Ovary (tissue), 9 donors: ENCODE data around the gene SCRG1. TPM values are rescaled to one million over a fixed set of nuclear protein-coding genes. Genes with fewer than 3 reads are reported as not detected.

ENCODE experiments used
- DNase-seq, 5 donors: peaks; one replicate each; pipeline ENCODE4 v3.0.0-alpha.2; 2019 to 2020
- H3K27ac ChIP-seq, 2 donors: fragments of 200-600 bp; one replicate each; pipeline versions ENCODE4 v1.5.1 to v1.8.0; 2019 to 2022
- H3K27me3 ChIP-seq: fragments of 200-600 bp; one replicate; pipeline ENCODE4 v1.8.0; 2022
- H3K36me3 ChIP-seq: fragments of 200-600 bp; sonication (generic); one replicate; pipeline ENCODE4 v1.5.1; 2019
- H3K4me1 ChIP-seq: one replicate; pipeline ENCODE4 v1.8.1; 2013; ENCODE audit warnings: mild to moderate bottlenecking, moderate library complexity; ENCODE audit not compliant: insufficient read depth
- H3K4me3 ChIP-seq: fragments of 200-600 bp; sonication (generic); one replicate; pipeline ENCODE4 v1.5.1; 2017
- H3K9me3 ChIP-seq, 2 donors: fragments of 200-600 bp in 1 of 2; sonication (generic) in 1 of 2; one replicate each; pipeline versions ENCODE4 v1.5.1 to v1.8.1; 2013 to 2019; ENCODE audit warnings: mild to moderate bottlenecking in 1 of 2, moderate library complexity in 1 of 2
- EP300 ChIP-seq: sonication (generic); formaldehyde crosslinking; IDR thresholded peaks from one replicate; pipeline ENCODE4 v1.6.1; 2017; ENCODE audit warnings: antibody characterized with exemption
- POLR2A ChIP-seq: fragments of 450-650 bp; IDR thresholded peaks from one replicate; pipeline ENCODE4 v1.6.1; 2017; ENCODE audit warnings: antibody characterized with exemption, mild to moderate bottlenecking, moderate library complexity
- WGBS, 3 donors: extraction: QIAGEN DNeasy Blood & Tissue Kit in 1 of 3; methylation state at CpG; one replicate each; pipeline versions ENCODE4 v1.1.5 to v1.1.7; 2013 to 2017; 5-methylcytosine and 5-hydroxymethylcytosine counted together
- intact Hi-C, 4 donors: fragments of 100-400 bp; cut with DNase I; formaldehyde crosslinking; loops; one replicate each; pipeline versions ENCODE4 v1.11.0 to v1.15.1; 2022 to 2023
- polyA plus RNA-seq, 2 donors: library from polyadenylated mRNA; stranded (reverse); fragments of 200-250 nt in 1 of 2; fragments of 350-450 nt in 1 of 2; fragmentation: Illumina TruSeq in 1 of 2; extraction: RNeasy Lipid Tissue Mini Kit (QIAGEN cat#74804) in 1 of 2; gene quantifications; one replicate each; pipeline ENCODE4 v1.2.3, GENCODE V29; 2013 to 2014
- total RNA-seq, 7 donors: library from RNA; depleted of rRNA in 2 of 7; stranded (reverse); fragments of >200 nt in 2 of 7; fragmentation: NEBNext Ultra II Directional in 3 of 7; extraction: Animal tissue kit (Norgen Biotek cat#: 25700) in 3 of 7; gene quantifications; one replicate each; pipeline versions ENCODE4 v1.1.0 to v1.2.4, GENCODE V29; 2016 to 2023
- TF ChIP-seq, protein P1 (sequence below), 3 donors: fragments of 450-650 bp in 2 of 3; fragments of 200-600 bp in 1 of 3; IDR thresholded peaks; one replicate each; pipeline versions ENCODE4 v1.5.1 to v1.8.0; 2016 to 2022; ENCODE audit warnings: antibody characterized with exemption in 3 of 3, mild to moderate bottlenecking in 1 of 3
- donor health status: DM: no; HTN: no; CAD: no; lungs with moderate emphysema.
- donor health status: DM: no; HTN: no; CAD: no.
- donor health status: Bipolar disorder and iron deficiency.
- donor health status: DM: yes; HTN: yes; CAD: no.
- donor health status: DM: no; HTN: no; CAD: no.
- donor health status: DM: yes; HTN: yes; CAD: no.

SCRG1 gene
- total and polyA plus RNA-seq, 9 donors: 0.08 to 3.0 (median 0.34) TPM; not detected in 1

DNA sequence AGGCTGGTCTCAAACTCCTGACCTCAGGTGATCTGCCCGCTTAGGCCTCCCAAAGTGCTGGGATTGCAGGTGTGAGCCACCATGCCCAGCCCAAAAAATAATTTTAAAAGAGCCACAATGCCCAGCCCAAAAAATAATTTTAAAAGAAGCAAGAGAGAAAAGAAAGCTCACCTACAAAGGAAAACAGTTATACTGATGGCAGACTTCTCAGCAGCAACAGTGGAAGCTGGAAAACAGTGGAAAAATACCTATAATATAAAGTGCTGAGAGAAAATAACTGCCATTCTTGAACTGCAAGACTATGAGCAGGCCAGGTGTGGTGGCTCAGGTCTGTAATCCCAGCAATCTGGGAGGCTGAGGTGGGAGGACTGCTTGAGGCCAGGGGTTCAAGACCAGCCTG, 51.4 kb downstream of the SCRG1 start:
- no peaks in the 10 kb centered on the region for H3K4me1 ChIP-seq
- no peak overlapping the region for H3K27ac ChIP-seq
- TF ChIP-seq, protein P1, sequence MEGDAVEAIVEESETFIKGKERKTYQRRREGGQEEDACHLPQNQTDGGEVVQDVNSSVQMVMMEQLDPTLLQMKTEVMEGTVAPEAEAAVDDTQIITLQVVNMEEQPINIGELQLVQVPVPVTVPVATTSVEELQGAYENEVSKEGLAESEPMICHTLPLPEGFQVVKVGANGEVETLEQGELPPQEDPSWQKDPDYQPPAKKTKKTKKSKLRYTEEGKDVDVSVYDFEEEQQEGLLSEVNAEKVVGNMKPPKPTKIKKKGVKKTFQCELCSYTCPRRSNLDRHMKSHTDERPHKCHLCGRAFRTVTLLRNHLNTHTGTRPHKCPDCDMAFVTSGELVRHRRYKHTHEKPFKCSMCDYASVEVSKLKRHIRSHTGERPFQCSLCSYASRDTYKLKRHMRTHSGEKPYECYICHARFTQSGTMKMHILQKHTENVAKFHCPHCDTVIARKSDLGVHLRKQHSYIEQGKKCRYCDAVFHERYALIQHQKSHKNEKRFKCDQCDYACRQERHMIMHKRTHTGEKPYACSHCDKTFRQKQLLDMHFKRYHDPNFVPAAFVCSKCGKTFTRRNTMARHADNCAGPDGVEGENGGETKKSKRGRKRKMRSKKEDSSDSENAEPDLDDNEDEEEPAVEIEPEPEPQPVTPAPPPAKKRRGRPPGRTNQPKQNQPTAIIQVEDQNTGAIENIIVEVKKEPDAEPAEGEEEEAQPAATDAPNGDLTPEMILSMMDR (IDR thresholded peaks at IDR 0.05): no peak
- TF ChIP-seq EP300: no peak
- no peak for TF ChIP-seq POLR2A
- H3K27me3 ChIP-seq: no peaks in the 10 kb centered on the region
- H3K4me3 ChIP-seq: no peak overlapping the region
- H3K36me3 ChIP-seq: no peaks in the 10 kb centered on the region
- intact Hi-C loops: no loop called here
- no peak for DNase-seq
- no peaks in the 10 kb centered on the region for H3K9me3 ChIP-seq
- WGBS, 3 donors: 89 to 100% (median 100%) methylated on average over 1 of the region's 1 CpG

DNA sequence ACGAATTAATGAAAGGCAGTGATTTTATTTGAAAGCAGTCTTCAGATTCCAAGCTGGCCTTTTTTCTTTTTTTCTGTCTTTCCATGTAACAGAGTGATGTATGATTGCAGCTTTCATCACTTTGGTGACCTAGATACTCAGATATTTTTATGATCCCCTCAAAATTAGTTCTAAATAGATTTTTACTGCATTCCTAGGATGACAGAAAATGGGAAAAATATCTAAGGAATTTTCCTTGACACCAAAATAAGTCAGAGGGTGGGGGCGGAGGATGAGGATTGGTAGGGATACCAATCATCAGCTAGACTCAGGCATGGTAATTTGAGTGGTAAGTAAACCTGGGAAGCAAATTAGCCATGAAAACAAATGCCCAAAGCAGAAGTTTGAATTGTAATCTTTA, 52.8 kb downstream of the SCRG1 start:
- no peak for DNase-seq
- 78 to 87% (median 80%) methylated on average over 2 of the region's 2 CpGs for WGBS, 3 donors
- intact Hi-C loops: no loop called here

DNA sequence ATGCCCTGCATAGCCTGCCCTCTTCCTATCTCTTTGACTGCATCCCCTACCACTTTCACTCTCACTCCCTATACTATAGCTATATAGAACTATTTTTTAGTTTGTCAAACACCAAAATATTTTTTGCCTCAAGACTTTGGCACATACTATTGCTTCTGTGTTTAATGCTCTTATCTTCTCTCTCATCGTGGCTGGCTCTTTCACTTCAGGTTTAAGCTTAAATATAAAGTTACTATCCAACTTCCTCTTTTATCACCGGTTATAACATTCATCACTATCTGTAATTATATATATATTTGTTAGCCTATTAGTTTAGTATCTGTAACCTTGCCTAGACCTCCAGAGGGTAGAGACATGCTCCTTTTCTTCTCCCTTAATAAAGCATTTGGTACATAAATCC, 53.3 kb downstream of the SCRG1 start:
- Histone ChIP-seq H3K27me3 (no peaks in the 10 kb centered on the region), H3K4me3 (no peak overlapping the region), H3K4me1 (no peaks in the 10 kb centered on the region), H3K9me3 (no peaks in the 10 kb centered on the region), H3K27ac (no peak overlapping the region), H3K36me3 (no peaks in the 10 kb centered on the region)
- WGBS, 3 donors: 58 to 71% (median 63%) methylated on average over 2 of the region's 2 CpGs
- intact Hi-C loops: no loop called here
- TF ChIP-seq POLR2A (no peak), EP300 (no peak)
- TF ChIP-seq, protein P1 (IDR thresholded peaks at IDR 0.05): no peak
- no peak for DNase-seq

More for the DNA sequence above, 52.8 kb downstream of the SCRG1 start:
- Histone ChIP-seq H3K27ac (no peak overlapping the region), H3K4me1 (no peaks in the 10 kb centered on the region), H3K4me3 (no peak overlapping the region), H3K9me3 (no peaks in the 10 kb centered on the region), H3K36me3 (no peaks in the 10 kb centered on the region), H3K27me3 (no peaks in the 10 kb centered on the region)
- TF ChIP-seq, protein P1 (IDR thresholded peaks at IDR 0.05): no peak
- TF ChIP-seq POLR2A: no peak
- no peak for TF ChIP-seq EP300

DNA sequence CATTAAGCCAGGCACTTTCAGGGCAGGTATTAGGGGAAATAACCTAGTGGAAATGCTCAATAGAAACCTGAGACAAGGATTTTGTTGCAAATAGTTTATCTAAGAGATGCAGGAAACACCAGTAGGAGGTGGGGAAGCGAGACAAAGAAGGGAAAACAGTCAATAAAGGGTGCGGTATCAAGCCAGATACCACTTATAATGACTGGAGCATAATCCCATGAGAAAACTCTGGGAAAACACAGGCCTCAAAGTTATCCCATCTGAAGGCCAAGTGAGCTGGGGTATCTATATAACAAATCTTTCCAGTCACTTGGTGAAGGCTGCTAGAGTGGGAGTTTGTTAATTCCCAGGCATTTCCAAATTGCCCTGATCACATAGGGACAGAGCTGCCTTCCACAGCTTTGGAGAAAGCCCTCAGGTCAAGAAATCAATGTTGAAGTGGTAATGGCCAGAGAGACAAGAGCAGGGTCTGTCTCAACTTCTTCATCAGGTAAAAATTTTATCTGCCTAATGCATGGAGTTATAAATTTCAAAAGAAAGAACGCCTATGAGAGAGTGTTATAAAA, 55.0 kb downstream of the SCRG1 start:
- no peaks in the 10 kb centered on the region for H3K4me1 ChIP-seq
- no peaks in the 10 kb centered on the region for H3K9me3 ChIP-seq
- WGBS, 3 donors: 77 to 85% (median 80%) methylated on average over 3 of the region's 3 CpGs
- TF ChIP-seq POLR2A: no peak
- no peak for DNase-seq
- no peaks in the 10 kb centered on the region for H3K27me3 ChIP-seq
- H3K27ac ChIP-seq: no peak overlapping the region
- no peak overlapping the region for H3K4me3 ChIP-seq
- intact Hi-C loops: no loop called here
- H3K36me3 ChIP-seq: no peaks in the 10 kb centered on the region

DNA sequence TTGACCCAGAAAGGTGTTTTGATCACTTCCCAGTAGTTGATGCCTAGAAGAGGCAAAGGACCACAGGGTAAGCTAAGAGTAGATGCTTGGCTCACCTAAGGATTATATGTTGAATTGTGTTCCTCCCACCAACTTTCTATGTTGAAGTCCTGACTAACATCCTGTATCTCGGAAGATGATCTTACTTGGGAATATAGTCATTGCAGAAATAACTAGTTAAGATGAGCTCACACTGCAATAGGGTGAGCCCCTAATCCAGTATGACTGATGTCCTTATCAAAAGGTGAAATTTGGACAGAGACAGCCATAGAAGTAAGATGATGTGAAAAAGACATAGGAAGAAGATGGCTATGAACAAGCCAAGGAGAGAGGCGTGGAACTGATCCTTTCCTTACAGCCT, 61.5 kb downstream of the SCRG1 start:
- intact Hi-C loops: no loop called here

More for the DNA sequence above, 61.5 kb downstream of the SCRG1 start:
- Histone ChIP-seq H3K4me1 (no peaks in the 10 kb centered on the region), H3K4me3 (no peak overlapping the region), H3K9me3 (no peaks in the 10 kb centered on the region), H3K36me3 (no peaks in the 10 kb centered on the region), H3K27ac (no peak overlapping the region), H3K27me3 (no peaks in the 10 kb centered on the region)
- 92 to 100% (median 96%) methylated on average over 2 of the region's 2 CpGs for WGBS, 3 donors
- no peak for DNase-seq
- no peak for TF ChIP-seq EP300
- TF ChIP-seq, protein P1 (IDR thresholded peaks at IDR 0.05): no peak
- no peak for TF ChIP-seq POLR2A
